Kidney epithelial cell (primary cell): ENCODE measurements around the gene PSG3. TPM values are rescaled to one million over a fixed set of nuclear protein-coding genes. Genes with fewer than 3 reads are reported as not detected.
A peak's percentile ranks its signal among the peaks of the same experiment; 100 is the strongest.
"Not testable (repeated sequence)": the region's sequence is repeated elsewhere in the genome, so short reads cannot be mapped to it uniquely, and the experiment has no call there.

Experiments
- DNase-seq: peaks from one replicate; pipeline ENCODE4 v3.0.0-alpha.2; 2010; ENCODE audit warnings: low read depth
- H3K27me3 ChIP-seq: 2 replicates; pipeline ENCODE4 v1.6.0; 2011; ENCODE audit warnings: low read length; ENCODE audit not compliant: control insufficient read depth, insufficient read depth
- H3K36me3 ChIP-seq: 2 replicates; pipeline ENCODE4 v1.5.1; 2011; ENCODE audit warnings: low read length; ENCODE audit not compliant: control insufficient read depth, insufficient read depth
- H3K4me3 ChIP-seq: 2 replicates; pipeline ENCODE4 v1.5.1; 2011; ENCODE audit warnings: low read depth, mild to moderate bottlenecking, control low read depth, low read length
- total RNA-seq: library from RNA; depleted of rRNA; stranded (reverse); fragments of >200 nt; gene quantifications from 2 replicates; pipeline ENCODE4 v1.2.3, GENCODE V29; 2015
- TF ChIP-seq, protein P1 (sequence below): IDR thresholded peaks from 2 replicates; pipeline ENCODE4 v1.5.1; 2011; ENCODE audit warnings: mild to moderate bottlenecking, moderate library complexity, low read length, control low read depth, inconsistent platforms; ENCODE audit not compliant: insufficient read depth, poor library complexity, severe bottlenecking

The PSG3 gene
- total RNA-seq, 1 donor from 2014 or later, result not detected

DNA sequence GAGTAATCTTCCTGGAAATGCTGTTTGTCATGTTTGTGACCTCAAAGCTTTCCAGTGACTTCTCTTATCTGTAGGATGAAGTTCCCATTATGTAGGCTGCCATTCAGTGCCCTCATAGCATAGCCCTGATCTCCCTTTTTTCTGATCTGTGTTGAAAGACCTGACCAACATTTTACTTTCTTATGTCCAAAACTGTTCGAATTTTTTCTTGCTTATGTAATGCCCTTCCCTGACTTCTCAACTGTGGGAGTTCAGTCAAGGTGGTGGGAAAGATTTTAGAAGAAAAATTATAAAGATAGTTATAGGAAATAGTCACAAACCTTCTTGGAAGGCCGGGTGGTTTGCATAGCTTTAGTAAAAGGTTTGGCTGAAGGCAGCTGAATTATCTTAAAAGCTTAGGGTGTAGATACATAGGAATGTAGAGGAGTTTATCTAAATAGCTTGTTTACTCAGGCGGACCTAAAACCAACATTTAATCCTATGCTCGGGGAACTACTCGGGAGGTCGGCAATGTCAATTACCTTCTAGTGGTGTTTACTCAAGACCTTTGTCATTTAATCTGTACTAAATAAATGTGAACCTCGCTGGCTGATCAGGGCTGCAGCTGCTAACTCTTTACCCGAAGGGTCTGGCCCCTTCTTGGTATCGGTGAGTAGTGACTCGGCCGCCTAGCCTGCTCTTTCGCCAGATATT, 44.3 kb downstream of the PSG3 start:
- no peak overlapping the region for H3K4me3 ChIP-seq
- peaks cover 7% of the 10 kb centered on the region for H3K27me3 ChIP-seq
- TF ChIP-seq, protein P1, sequence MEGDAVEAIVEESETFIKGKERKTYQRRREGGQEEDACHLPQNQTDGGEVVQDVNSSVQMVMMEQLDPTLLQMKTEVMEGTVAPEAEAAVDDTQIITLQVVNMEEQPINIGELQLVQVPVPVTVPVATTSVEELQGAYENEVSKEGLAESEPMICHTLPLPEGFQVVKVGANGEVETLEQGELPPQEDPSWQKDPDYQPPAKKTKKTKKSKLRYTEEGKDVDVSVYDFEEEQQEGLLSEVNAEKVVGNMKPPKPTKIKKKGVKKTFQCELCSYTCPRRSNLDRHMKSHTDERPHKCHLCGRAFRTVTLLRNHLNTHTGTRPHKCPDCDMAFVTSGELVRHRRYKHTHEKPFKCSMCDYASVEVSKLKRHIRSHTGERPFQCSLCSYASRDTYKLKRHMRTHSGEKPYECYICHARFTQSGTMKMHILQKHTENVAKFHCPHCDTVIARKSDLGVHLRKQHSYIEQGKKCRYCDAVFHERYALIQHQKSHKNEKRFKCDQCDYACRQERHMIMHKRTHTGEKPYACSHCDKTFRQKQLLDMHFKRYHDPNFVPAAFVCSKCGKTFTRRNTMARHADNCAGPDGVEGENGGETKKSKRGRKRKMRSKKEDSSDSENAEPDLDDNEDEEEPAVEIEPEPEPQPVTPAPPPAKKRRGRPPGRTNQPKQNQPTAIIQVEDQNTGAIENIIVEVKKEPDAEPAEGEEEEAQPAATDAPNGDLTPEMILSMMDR, result no peak
- no peaks in the 10 kb centered on the region for H3K36me3 ChIP-seq
- DNase-seq, result no peak

DNA sequence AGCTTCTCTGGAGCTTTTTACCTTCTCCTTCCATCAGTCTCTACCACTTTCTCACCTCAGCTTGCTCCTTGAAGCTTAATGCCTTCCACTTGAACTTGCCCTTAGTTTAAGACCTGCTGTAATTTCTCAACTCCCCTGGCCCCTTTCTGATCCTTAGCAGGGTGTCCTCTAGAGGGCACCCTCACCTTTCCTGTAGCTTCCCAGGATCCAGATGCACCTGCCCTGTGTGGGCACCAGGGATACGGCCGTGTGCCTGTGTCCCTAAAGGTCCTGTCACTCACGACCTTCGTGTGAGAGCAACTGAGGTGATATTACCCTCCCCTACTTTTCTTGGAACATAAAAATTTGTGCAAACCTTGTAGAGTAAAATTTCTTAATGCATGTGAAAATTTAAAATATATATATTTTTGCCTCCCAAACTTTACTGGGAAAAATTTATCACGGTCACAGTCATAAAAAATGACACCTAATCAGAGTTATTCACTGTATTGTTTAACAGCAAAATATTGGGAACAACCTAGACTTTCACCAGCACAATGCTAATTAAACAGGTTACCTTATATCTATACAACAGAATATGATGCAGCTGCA, 46.4 kb downstream of the PSG3 start:
- no peak overlapping the region for H3K4me3 ChIP-seq
- TF ChIP-seq, protein P1, result peak; percentile 89
- H3K27me3 ChIP-seq, result peaks cover 7% of the 10 kb centered on the region
- no peaks in the 10 kb centered on the region for H3K36me3 ChIP-seq
- peak; percentile 14 for DNase-seq

DNA sequence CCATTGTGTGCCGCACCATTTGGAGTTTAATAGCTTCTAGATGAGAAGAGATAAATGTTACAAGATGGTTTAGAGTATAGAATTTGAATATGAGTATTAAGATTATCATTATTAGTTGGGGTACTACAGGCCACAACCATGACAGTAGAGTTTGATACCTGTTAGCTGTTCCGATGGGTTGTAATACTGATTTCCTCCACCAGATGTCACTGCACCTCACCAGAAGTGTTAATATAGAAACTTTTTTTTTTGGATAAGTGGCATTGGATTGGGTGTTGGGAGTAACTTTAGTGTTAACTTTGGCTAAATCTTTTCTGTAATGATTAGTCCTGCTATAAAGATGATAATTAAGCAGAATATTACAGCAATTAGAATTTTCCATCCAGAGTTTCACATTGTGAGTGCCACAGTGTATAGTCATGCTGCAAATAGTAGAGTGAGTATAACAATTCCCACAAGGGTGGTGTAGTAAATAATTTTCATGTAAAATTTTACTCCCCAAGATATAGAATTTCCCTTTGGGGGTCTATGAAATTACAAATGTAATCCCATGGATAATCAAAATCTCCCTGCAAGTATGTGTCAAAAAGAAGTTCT, 56.3 kb downstream of the PSG3 start:
- TF ChIP-seq, protein P1, result peak; percentile 57
- H3K36me3 ChIP-seq, result no peaks in the 10 kb centered on the region
- no peak overlapping the region for H3K4me3 ChIP-seq
- H3K27me3 ChIP-seq, result no peaks in the 10 kb centered on the region
- DNase-seq, result no peak

DNA sequence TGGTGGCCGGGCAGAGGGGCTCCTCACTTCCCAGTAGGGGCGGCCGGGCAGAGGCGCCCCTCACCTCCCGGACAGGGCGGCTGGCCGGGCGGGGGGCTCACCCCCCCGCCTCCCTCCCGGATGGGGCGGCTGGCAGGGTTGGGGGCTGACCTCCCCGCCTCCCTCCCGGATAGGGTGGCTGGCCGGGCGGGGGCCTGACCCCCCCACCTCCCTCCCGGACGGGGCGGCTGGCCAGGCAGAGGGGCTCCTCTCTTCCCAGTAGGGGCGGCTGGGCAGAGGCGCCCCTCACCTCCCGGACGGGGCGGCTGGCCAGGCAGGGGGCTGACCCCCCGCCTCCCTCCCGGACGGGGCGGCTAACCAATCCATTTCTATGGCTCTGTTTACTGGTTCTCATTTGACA, 64.0 kb downstream of the PSG3 start:
- H3K36me3 ChIP-seq, H3K4me3 ChIP-seq, DNase-seq, H3K27me3 ChIP-seq: not testable (repeated sequence)

DNA sequence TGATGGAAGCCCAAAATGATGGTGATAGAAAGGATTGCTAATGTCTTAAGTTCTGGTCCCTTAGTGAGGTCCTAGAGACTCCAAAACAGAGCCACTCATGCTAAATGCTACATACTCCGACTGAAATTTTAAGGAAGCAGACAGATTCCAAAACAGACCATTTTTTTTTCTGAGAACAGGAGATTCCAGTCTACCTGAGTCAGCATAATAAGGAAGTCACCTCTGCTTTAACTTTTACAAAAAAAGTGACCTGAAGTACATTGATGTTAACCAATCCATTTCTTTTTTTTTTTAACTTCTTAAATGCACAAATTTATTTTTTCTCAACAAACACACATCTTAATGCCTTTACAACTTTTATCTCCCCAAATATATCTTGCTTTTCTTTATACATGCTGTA, 65.7 kb downstream of the PSG3 start:
- not testable (repeated sequence) for DNase-seq, H3K27me3 ChIP-seq

More for the DNA sequence above, 65.7 kb downstream of the PSG3 start:
- H3K36me3 ChIP-seq, H3K4me3 ChIP-seq: not testable (repeated sequence)

Other genes starting within 250 kb of the PSG3 start
- gene CEACAM1, start 212.0 kb downstream of the PSG3 start, total RNA-seq, result 2.1 and 3.6 TPM in 2 replicates
- not detected in 2 replicates for gene CEACAM8, start 145.6 kb downstream of the PSG3 start, total RNA-seq
- gene PSG8, start 25.2 kb upstream of the PSG3 start, total RNA-seq, result not detected in 2 replicates
- gene PSG1, start 139.2 kb upstream of the PSG3 start, total RNA-seq, result not detected in 2 replicates
- not detected in 2 replicates for gene PSG6, start 177.4 kb upstream of the PSG3 start, total RNA-seq
- gene PSG7, start 196.7 kb upstream of the PSG3 start, total RNA-seq, result not detected in 2 replicates